NCI-H2196 (cell line): ENCODE data around the gene MTCH1.

Source experiments
- DNase-seq: peaks from one replicate; lab custom pipeline; 2025; ENCODE audit not compliant: unreplicated experiment; lab: John Stamatoyannopoulos, UW

MTCH1 gene

GRCh38 chr6:36970892-36971842, 14.8 kb downstream of the MTCH1 start:
- no peak for DNase-seq

DNA sequence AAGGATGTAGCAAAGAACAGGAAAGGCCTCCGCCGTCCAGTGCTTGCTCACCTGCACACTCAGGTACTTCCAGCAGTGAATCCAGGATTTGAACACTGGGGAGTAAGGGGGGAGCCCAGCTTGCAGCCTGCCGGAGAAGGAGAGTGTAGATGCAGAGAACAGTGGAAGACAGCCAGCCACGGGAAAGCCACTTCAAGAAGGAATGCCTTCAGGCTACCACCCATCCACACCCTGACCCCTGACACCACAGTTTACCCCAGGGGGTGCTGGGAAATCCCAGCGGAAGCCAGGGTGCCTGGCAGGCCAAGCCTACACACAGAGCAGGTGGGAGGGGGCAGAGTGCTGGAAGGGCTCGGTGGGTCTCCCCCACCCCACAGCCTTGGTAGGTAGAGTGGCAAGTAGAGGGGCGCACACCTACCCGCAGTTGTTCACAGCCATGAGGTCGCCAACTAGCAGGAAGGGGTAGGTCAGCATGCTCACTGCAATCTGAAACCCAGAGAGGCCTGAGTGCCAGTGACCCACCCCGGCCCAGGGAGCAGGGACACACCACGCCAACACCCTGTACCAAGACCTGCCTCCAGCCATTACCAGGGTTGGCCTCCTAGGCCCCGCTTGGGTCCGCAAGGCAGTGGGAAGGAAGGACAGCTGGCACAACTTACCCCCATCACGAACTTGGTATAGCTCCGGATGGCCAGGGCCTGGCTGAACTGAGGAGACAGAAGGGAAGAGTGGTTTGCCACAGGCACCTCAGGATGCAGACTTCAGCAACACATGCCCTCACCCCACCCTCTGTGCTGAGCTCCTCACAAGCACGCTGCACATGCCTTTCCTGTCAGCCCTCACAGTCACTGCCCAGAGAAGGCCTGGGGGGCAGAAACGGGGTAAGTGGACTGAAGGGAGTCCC, 15.8 kb downstream of the MTCH1 start:
- DNase-seq, result no peak

DNA sequence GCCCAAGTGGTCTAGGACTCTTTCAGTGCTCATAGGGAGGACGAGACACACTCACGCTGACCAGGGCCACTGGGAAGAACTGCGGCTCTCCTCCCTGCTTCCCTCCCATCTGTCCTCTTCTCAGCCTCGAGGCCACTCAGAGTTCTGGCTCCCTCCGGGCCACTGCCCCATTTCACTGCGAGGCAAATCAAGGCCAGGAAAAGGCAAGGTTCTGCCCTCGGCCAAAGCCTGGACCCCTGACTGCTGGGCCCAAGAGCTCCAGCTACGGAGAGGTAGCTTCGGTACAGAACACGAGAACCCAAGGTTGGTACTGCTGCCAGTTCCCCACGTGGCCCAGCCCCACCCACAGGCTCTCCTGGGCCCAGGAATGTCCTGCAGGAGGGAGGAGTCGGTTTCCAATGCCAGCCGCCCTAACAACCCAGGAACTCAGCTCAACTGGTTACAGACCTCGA, 16.7 kb downstream of the MTCH1 start:
- no peak for DNase-seq

DNA sequence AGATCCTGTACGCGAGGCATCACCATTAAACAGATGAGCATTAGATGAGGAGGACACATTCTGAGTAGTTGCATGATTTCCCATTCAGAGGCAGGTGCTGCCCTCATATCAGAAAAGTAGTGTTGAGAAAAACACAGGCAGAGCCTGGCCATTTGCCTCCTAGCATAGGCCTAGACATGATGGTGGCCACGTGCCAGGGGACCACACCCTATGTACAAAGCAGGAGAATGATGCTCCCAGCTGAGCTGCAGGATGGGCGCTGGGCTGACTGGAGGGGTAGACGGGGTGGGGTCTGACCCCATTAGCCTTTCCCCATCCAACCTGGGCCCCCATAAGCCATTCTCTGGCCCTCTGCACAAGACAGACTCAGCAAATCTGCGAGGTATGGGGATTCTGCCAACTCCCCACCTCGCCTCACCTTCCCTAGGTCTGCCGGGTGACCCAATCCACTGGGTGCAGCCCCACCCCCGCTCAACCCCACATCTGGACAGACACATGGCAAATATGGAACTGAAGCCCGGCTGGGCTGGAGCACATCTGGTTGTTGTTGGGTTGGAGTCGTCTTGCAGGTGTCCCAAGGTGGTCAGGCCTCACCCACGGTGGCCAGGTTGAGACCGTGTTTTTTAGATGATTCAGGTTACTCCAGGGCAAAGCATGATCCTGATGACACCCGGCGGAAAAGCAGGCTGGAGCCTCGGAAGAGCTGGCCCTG, 17.6 kb downstream of the MTCH1 start:
- DNase-seq, result peak; percentile 20

GRCh38 chr6:36967757-36968156, 18.2 kb downstream of the MTCH1 start:
- no peak for DNase-seq

DNA sequence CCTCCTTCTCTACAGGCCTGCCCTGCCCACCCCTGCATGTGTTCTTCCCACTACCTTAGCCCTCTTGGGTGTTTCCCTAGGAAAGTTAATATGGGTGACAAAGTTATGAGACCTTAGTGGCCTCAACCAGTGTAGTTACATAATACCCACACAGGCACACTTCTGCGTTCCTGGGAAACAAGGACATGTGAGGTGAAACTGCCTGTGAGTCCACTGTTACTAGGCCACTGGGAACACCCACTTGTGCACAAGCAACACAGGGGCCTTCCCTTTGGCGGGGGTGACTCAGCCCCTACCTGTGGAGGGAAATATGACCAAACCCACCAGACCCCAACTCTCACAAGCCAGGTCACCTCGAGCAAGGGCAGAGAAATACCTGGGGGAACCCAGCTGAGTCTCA, 18.7 kb downstream of the MTCH1 start:
- DNase-seq, result no peak

GRCh38 chr6:36964908-36965307, 21.1 kb downstream of the MTCH1 start:
- no peak for DNase-seq

DNA sequence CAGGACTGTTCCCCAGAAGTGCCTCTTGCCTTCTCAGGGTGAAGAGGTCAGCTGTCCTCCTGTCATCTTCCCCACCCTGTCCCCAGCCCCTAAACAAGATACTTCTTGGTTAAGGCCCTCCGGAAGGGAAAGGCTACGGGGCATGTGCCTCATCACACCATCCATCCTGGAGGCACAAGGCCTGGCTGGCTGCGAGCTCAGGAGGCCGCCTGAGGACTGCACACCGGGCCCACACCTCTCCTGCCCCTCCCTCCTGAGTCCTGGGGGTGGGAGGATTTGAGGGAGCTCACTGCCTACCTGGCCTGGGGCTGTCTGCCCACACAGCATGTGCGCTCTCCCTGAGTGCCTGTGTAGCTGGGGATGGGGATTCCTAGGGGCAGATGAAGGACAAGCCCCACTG, 21.6 kb downstream of the MTCH1 start:
- no peak for DNase-seq

GRCh38 chr6:36963451-36964290, 22.3 kb downstream of the MTCH1 start:
- peak; percentile 83 for DNase-seq

- DNase-seq, result peak; percentile 70
Observed at GRCh38 chr6:36962874-36963273, 23.1 kb downstream of the MTCH1 start.

GRCh38 chr6:36961441-36962435, 24.3 kb downstream of the MTCH1 start:
- no peak for DNase-seq

- no peak for DNase-seq
Observed at GRCh38 chr6:36959555-36960250, 26.3 kb downstream of the MTCH1 start.

DNA sequence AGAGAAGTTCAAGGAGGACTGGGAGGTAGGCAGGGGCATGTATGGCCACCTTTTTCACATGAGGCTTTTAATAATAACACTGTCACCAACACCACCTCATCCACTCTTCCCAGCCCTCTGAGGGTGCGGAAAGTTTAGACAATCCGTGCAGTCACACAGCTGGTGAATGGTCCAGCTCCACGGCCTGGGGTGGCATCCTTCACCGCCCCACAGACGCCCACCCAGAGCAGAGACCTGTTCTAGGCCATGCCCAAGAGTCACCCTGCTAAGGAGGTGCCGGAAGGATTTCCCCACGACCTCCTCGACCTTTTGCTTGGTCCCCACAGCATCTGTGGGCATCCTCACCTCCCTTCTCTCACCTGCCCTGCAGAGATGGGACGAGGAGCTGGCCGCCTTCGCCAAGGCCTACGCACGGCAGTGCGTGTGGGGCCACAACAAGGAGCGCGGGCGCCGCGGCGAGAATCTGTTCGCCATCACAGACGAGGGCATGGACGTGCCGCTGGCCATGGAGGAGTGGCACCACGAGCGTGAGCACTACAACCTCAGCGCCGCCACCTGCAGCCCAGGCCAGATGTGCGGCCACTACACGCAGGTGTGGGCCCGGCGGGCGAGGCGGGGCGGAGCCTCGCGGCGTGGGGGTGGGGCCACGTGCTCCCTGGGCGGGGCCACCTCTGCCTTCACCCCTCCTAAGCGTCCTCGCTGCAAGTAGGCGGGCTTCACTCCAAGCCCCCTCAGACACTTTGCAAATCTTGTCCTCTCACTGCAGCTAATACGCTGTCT, 27.0 kb downstream of the MTCH1 start:
- DNase-seq, result no peak

- DNase-seq, result no peak
Observed at GRCh38 chr6:36957773-36958271, 28.2 kb downstream of the MTCH1 start.

DNA sequence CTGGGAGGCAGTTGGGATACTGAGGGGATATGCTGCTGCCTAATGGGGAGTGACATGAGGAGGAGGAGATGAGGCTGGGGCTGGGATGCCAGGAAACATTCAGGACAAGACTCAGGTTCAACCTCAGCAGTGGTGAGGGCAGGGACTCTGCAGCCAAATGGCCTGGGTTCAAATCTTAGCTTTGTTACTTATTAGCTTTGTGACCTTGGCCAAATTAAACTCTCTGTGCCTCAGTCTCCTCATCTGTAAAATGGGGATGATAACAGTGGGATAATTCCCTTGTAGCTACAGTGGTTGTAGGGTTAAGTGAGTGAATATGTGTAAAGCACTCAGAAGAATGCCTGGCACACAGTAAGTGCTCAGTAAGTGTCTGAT, 29.6 kb downstream of the MTCH1 start:
- DNase-seq, result no peak

DNA sequence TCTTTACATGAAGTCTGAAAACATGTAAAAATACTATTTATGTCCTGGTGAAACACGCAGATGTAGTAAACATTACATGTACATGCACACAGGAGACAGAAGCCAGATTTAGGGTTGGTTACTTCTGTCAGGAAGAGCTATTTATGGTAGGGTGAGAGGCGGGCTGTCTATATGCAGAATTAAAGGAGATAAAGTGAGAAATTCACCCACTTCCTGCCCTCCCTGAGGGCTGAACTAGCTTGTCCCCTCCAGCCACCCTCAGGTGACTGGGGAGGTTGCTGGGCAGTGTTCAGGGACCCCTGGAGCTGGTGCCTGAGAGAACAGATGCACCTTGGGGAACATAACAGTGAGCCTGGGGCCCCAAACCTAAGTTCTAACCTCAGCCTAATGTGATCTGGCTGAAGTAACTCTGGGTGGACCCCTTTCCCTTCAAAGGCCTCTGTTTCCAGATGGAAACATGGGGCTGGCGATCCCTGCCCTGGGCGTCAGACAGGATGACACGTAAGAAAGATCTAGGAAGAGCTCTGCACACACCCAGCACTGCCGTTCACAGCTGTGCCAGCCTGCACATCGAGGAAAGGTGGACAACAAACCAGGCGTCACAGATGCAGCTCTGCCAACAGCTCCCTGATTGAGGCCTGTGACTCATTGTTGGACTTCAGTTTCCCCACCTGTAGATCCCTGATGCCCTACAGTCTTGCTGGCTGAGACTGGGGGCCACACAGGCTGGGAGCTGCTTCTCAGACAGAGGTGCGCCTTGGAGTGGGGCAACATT, 30.1 kb downstream of the MTCH1 start:
- DNase-seq, result no peak

GRCh38 chr6:36955136-36955535, 30.9 kb downstream of the MTCH1 start:
- DNase-seq, result no peak
